Measurements from ENCODE around the gene RUNDC3A. TPM values are rescaled to one million over a fixed set of nuclear protein-coding genes. Genes with fewer than 3 reads are reported as not detected.

RUNDC3A gene
- total and polyA plus RNA-seq, 4 experiments from 2014 or later, result 0.19 to 0.28 TPM; not detected in 2

DNA sequence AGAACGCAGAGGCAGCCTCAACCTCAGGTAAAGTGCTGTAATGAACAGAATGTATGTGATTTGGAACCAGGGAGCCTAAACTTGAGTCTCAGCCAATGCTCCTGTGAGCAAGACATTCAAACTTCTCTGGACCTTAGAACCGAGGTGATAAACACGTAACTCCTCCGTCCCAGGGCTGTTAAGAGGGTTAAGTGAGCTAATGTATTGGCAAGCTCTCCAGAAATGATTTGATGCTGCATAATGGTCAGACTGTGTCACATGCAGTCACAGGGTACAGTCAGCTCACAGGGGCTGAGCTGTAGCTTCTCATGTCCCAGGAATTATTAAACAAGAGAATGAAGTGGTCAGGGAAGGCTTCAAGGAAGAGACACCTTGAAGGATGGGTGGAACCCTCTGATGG, 30.4 kb upstream of the RUNDC3A start:
- Mint-ChIP-seq H3K9me3 (peaks cover 0 to 3% (median 0%) of the 10 kb centered on the region in 8 donors), H3K27ac (no peak overlapping the region), H3K4me3 (no peak overlapping the region), H3K36me3 (no peaks in the 10 kb centered on the region), H3K27me3 (peaks cover 0 to 6% of the 10 kb centered on the region in 2 donors), H3K4me1 (peaks cover 5 to 12% (median 9%) of the 10 kb centered on the region in 4 donors)
- CTCF ChIA-PET (ENCODE audit: partially characterized antibody), result no interaction called here
- no peaks in the 10 kb centered on the region for H3K36me3 ChIP-seq (ENCODE audit: insufficient read depth, low read length)
- DNase-seq, result no peak
- H3K9me3 ChIP-seq (ENCODE audit: control insufficient read depth in 1 of 2, low read length in 2 of 2), result no peaks in the 10 kb centered on the region
- no peaks in the 10 kb centered on the region for H3K27me3 ChIP-seq (ENCODE audit: insufficient read depth, low read length)
- H3K27ac ChIP-seq (ENCODE audit: low read depth, low read length), result no peak overlapping the region
- no peak overlapping the region for H3K4me3 ChIP-seq (ENCODE audit: low read length in 2 of 2)
- intact Hi-C loops (cut with micrococcal nuclease), result no loop called here
- peaks cover 3% of the 10 kb centered on the region for H3K4me1 ChIP-seq (ENCODE audit: insufficient read depth, low read length)
- POLR2A ChIA-PET (ENCODE audit: partially characterized antibody), result no interaction called here

DNA sequence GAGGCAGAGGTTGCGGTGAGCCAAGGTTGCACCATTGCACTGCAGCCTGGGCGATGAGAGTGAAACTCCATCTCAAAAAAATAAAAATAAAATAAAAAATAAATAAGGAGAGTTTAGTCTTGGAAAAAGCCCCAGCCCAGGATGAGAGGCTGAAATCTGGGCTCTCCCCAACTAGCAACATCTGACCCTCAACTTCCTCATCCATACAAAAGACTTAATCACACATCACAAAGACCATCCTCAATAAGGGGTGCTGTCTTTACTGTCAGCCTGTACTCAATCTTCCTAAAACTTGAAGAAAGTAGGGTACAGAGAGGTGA, 29.1 kb upstream of the RUNDC3A start:
- no peak overlapping the region for H3K27ac Mint-ChIP-seq
- H3K9me3 ChIP-seq (ENCODE audit: control insufficient read depth in 1 of 2, low read length in 2 of 2), result no peaks in the 10 kb centered on the region
- H3K9me3 Mint-ChIP-seq, result peaks cover 0 to 3% (median 0%) of the 10 kb centered on the region in 8 donors
- H3K4me3 Mint-ChIP-seq, result no peak overlapping the region
- H3K4me3 ChIP-seq (ENCODE audit: low read length in 2 of 2), result no peak overlapping the region
- no peak for DNase-seq
- H3K36me3 ChIP-seq (ENCODE audit: insufficient read depth, low read length), result no peaks in the 10 kb centered on the region
- no peaks in the 10 kb centered on the region for H3K27me3 ChIP-seq (ENCODE audit: insufficient read depth, low read length)
- H3K4me1 Mint-ChIP-seq, result peaks cover 5 to 12% (median 9%) of the 10 kb centered on the region in 4 donors
- H3K27ac ChIP-seq (ENCODE audit: low read depth, low read length), result no peak overlapping the region
- intact Hi-C loops (cut with micrococcal nuclease), result no loop called here
- CTCF ChIA-PET (ENCODE audit: partially characterized antibody), result no interaction called here
- POLR2A ChIA-PET (ENCODE audit: partially characterized antibody), result interaction anchor here (0.9 kb wide), 1 partner anchor 58 kb away, joined by 4 read pairs; no protein-coding TSS in a partner anchor
- peaks cover 0 to 6% of the 10 kb centered on the region in 2 donors for H3K27me3 Mint-ChIP-seq
- H3K4me1 ChIP-seq (ENCODE audit: insufficient read depth, low read length), result peaks cover 3% of the 10 kb centered on the region
- no peaks in the 10 kb centered on the region for H3K36me3 Mint-ChIP-seq

DNA sequence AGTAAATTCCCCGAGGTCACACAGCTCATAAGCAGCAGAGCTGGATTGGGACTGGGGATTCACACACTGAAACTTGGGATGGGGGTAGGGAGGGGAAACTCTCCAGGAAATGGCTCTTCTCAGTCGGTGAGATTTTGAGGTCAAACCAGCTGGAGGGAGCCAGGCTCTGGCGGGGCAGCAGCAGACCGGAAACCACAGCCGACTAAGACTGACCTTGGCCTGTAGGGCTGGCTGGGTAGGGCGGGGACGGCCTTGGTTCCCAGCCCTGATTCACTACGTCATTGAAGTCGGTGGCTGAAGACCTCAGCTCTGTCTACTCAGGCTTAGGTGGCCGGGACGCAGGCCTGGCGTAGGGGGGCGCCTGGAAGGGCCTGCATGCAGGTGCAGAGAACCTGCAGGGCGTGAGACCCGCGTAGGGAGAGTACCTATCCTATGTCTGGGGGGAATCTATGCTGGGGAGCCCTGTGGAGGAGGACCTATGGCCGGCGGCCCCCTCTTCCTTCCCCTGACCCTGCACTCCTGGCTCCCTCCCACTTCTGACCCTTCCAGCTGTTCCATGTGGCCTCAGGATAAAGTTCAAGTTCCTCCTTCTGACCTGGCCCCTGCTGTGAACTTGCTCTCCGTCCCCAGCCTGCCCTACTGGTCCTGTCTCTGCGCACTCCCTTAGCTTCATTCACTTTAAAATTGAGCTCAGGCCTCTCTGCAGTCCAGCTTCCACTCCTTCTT, 28.6 kb upstream of the RUNDC3A start:
- Mint-ChIP-seq H3K27me3 (peaks cover 0 to 6% of the 10 kb centered on the region in 2 donors), H3K27ac (peak overlapping the region in 2 of 7 donors; percentile 63 to 74), H3K4me1 (peaks cover 5 to 12% (median 9%) of the 10 kb centered on the region in 4 donors), H3K4me3 (no peak overlapping the region), H3K36me3 (no peaks in the 10 kb centered on the region), H3K9me3 (peaks cover 0 to 3% (median 0%) of the 10 kb centered on the region in 8 donors)
- Histone ChIP-seq H3K27ac (ENCODE audit: low read depth, low read length) (no peak overlapping the region), H3K36me3 (ENCODE audit: insufficient read depth, low read length) (no peaks in the 10 kb centered on the region), H3K27me3 (ENCODE audit: insufficient read depth, low read length) (no peaks in the 10 kb centered on the region), H3K4me1 (ENCODE audit: insufficient read depth, low read length) (peaks cover 3% of the 10 kb centered on the region), H3K9me3 (ENCODE audit: control insufficient read depth in 1 of 2, low read length in 2 of 2) (no peaks in the 10 kb centered on the region), H3K4me3 (ENCODE audit: low read length in 2 of 2) (no peak overlapping the region)
- DNase-seq, result no peak
- intact Hi-C loops (cut with micrococcal nuclease), result no loop called here
- ChIA-PET CTCF (ENCODE audit: partially characterized antibody) (no interaction called here), POLR2A (ENCODE audit: partially characterized antibody) (interaction anchor here (0.6 kb wide), 1 partner anchor 34 kb away, joined by 3 read pairs; no protein-coding TSS in a partner anchor)

DNA sequence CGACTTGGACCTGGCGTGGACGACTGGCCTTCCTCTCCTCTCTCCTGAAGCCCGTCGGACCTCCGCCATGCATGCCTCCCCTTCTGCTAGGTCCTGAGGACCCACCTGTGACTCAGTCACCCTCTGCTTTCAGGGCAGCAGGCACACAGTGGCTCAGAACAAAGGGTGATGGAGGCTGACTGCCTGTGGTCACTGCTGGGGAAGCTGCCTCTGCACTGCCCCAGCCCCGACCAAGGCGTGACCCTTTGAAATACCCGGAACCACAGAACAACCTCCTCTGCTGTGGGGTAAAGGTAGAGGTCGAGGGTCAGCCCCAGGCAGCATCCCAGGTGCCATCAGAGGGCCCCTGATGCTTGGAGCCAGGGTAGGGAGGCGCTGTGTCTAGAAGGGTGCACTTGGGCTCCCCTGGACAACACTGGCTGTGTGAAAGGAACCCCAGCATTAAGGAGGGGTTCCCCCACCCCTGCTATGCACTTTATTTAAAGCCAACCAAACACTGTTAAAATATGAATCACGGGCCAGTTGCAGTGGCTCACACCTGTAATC, 27.9 kb upstream of the RUNDC3A start:
- Histone ChIP-seq H3K27me3 (ENCODE audit: insufficient read depth, low read length) (no peaks in the 10 kb centered on the region), H3K4me1 (ENCODE audit: insufficient read depth, low read length) (peaks cover 3% of the 10 kb centered on the region), H3K9me3 (ENCODE audit: control insufficient read depth in 1 of 2, low read length in 2 of 2) (no peaks in the 10 kb centered on the region), H3K27ac (ENCODE audit: low read depth, low read length) (no peak overlapping the region), H3K36me3 (ENCODE audit: insufficient read depth, low read length) (no peaks in the 10 kb centered on the region), H3K4me3 (ENCODE audit: low read length in 2 of 2) (no peak overlapping the region)
- ChIA-PET POLR2A (ENCODE audit: partially characterized antibody) (interaction anchor here (0.6 kb wide), 1 partner anchor 34 kb away, joined by 3 read pairs; no protein-coding TSS in a partner anchor), CTCF (ENCODE audit: partially characterized antibody) (no interaction called here)
- intact Hi-C loops (cut with micrococcal nuclease), result no loop called here
- Mint-ChIP-seq H3K27me3 (peaks cover 0 to 2% of the 10 kb centered on the region in 2 donors), H3K36me3 (no peaks in the 10 kb centered on the region), H3K9me3 (peaks cover 0 to 3% (median 0%) of the 10 kb centered on the region in 8 donors), H3K4me1 (peaks cover 5 to 12% (median 9%) of the 10 kb centered on the region in 4 donors), H3K27ac (peak overlapping the region in 1 of 7 donors; percentile 63), H3K4me3 (no peak overlapping the region)
- no peak for DNase-seq

DNA sequence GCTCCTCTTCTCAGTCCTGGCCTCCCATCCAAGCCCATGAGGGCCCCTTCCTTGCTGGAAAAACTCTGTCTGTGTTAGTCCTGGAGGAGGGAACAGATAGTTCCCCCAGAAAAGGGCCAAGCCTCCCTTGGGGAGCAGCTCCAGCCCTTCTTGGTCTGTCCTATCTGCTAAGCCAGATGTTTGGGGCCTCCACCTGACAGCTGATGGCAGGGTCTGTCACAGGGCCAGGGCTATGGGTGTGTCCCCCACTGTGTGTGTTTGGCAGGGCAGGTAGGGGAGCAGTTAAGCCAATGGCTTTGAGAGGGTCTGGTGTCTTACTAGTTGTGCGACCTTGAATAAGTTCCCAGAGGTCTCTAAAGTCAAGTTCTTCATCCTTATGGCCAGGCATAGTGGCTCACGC, 26.8 kb upstream of the RUNDC3A start:
- H3K27me3 ChIP-seq (ENCODE audit: insufficient read depth, low read length), result no peaks in the 10 kb centered on the region

DNA sequence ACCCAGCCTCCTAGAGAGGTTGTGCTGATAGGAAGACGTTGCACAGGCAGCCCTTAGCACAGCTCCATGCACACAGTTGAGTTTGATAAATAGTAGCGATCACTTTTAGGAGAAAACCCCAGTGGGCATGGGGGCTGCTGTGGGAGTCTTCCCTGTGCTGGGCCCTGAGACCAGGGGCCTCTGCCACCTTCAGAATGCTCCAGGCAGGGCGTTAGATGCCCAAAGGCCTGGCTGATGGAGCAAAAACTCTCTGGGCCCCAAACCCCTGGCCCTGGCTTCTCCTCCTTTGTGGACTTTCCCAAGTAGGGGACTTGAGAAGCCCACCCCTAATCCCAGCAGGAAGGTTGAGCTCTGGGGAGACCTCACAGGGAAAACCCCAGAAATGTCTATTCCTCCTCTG, 26.1 kb upstream of the RUNDC3A start:
- H3K36me3 Mint-ChIP-seq, result no peaks in the 10 kb centered on the region
- Histone ChIP-seq H3K9me3 (ENCODE audit: control insufficient read depth in 1 of 2, low read length in 2 of 2) (no peaks in the 10 kb centered on the region), H3K27ac (ENCODE audit: low read depth, low read length) (no peak overlapping the region), H3K36me3 (ENCODE audit: insufficient read depth, low read length) (no peaks in the 10 kb centered on the region), H3K4me1 (ENCODE audit: insufficient read depth, low read length) (peaks cover 3% of the 10 kb centered on the region), H3K4me3 (ENCODE audit: low read length in 2 of 2) (no peak overlapping the region), H3K27me3 (ENCODE audit: insufficient read depth, low read length) (no peaks in the 10 kb centered on the region)
- peaks cover 0 to 2% of the 10 kb centered on the region in 2 donors for H3K27me3 Mint-ChIP-seq
- intact Hi-C loops (cut with micrococcal nuclease), result no loop called here
- POLR2A ChIA-PET (ENCODE audit: partially characterized antibody), result interaction anchor here (0.7 kb wide), 1 partner anchor 175 kb away, joined by 3 read pairs; no protein-coding TSS in a partner anchor
- H3K9me3 Mint-ChIP-seq, result peaks cover 0 to 3% (median 0%) of the 10 kb centered on the region in 8 donors
- H3K27ac Mint-ChIP-seq, result no peak overlapping the region
- H3K4me3 Mint-ChIP-seq, result no peak overlapping the region
- no peak for DNase-seq
- CTCF ChIA-PET (ENCODE audit: partially characterized antibody), result interaction anchor here (1.3 kb wide), 1 partner anchor 9 kb away, joined by 4 read pairs; no protein-coding TSS in a partner anchor
- H3K4me1 Mint-ChIP-seq, result peaks cover 5 to 12% (median 9%) of the 10 kb centered on the region in 4 donors

More for the DNA sequence above, 26.8 kb upstream of the RUNDC3A start:
- Mint-ChIP-seq H3K36me3 (no peaks in the 10 kb centered on the region), H3K27me3 (peaks cover 0 to 2% of the 10 kb centered on the region in 2 donors), H3K27ac (no peak overlapping the region), H3K4me1 (peaks cover 5 to 12% (median 9%) of the 10 kb centered on the region in 4 donors), H3K9me3 (peaks cover 0 to 3% (median 0%) of the 10 kb centered on the region in 8 donors), H3K4me3 (no peak overlapping the region)
- ChIA-PET CTCF (ENCODE audit: partially characterized antibody) (no interaction called here), POLR2A (ENCODE audit: partially characterized antibody) (interaction anchor here (0.7 kb wide), 1 partner anchor 175 kb away, joined by 3 read pairs; no protein-coding TSS in a partner anchor)
- intact Hi-C loops (cut with micrococcal nuclease), result no loop called here
- H3K4me1 ChIP-seq (ENCODE audit: insufficient read depth, low read length), result peaks cover 3% of the 10 kb centered on the region
- H3K27ac ChIP-seq (ENCODE audit: low read depth, low read length), result no peak overlapping the region
- H3K36me3 ChIP-seq (ENCODE audit: insufficient read depth, low read length), result no peaks in the 10 kb centered on the region
- H3K9me3 ChIP-seq (ENCODE audit: control insufficient read depth in 1 of 2, low read length in 2 of 2), result no peaks in the 10 kb centered on the region
- H3K4me3 ChIP-seq (ENCODE audit: low read length in 2 of 2), result no peak overlapping the region
- no peak for DNase-seq

DNA sequence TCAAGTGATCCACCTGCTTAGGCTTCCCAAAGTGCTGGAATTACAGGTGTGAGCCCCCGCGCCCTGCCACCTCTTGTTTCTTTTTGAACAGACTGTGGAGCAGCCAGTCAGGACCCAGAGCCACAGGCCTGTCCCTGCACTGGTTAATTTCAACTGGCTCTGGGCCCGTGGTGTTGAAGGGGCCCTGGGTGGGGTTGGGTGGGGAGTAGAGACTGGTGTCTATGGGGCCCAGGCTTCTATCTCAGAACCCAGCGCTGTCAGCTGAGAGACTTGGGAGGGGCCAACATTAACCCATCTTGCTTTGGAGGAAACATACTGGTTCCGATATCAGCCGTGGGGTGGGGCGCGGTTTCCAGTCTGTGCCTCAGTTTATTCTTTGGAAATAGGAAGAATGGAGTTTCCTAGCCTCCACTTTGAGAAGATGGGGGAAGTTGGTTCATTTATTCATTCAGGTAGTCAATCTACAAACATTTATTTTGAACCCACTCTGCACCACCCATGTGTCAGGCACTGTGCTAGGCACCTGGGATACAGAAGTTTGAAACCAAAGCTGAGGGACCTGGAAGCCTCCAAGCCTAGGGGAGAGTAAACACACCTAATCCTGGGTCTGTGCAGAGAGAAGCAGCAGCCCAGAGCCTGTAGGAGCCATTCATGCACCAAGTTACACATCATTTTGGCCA, 24.9 kb upstream of the RUNDC3A start:
- no peaks in the 10 kb centered on the region for H3K36me3 ChIP-seq (ENCODE audit: insufficient read depth, low read length)
- Mint-ChIP-seq H3K4me3 (no peak overlapping the region), H3K4me1 (peaks cover 5 to 12% (median 8%) of the 10 kb centered on the region in 4 donors), H3K27ac (no peak overlapping the region), H3K9me3 (peaks cover 0 to 3% (median 0%) of the 10 kb centered on the region in 8 donors), H3K27me3 (peaks cover 4 to 8% of the 10 kb centered on the region in 2 donors), H3K36me3 (no peaks in the 10 kb centered on the region)
- intact Hi-C loops (cut with micrococcal nuclease), result no loop called here
- no peak overlapping the region for H3K27ac ChIP-seq (ENCODE audit: low read depth, low read length)
- no peaks in the 10 kb centered on the region for H3K27me3 ChIP-seq (ENCODE audit: insufficient read depth, low read length)
- no peak for DNase-seq
- CTCF ChIA-PET (ENCODE audit: partially characterized antibody), result interaction anchor here (1.3 kb wide), 1 partner anchor 11 kb away, joined by 4 read pairs; no protein-coding TSS in a partner anchor
- H3K9me3 ChIP-seq (ENCODE audit: control insufficient read depth in 1 of 2, low read length in 2 of 2), result no peaks in the 10 kb centered on the region
- POLR2A ChIA-PET (ENCODE audit: partially characterized antibody), result no interaction called here
- H3K4me3 ChIP-seq (ENCODE audit: low read length in 2 of 2), result no peak overlapping the region
- peaks cover 3% of the 10 kb centered on the region for H3K4me1 ChIP-seq (ENCODE audit: insufficient read depth, low read length)
